ENCODE data around the gene HDDC2.

HDDC2 gene

GRCh38 chr6:125267806-125268523 lies 33.8 kb downstream of the HDDC2 start:
- DNase-seq = no peak

- no peak for DNase-seq
Observed at GRCh38 chr6:125264476-125264875, 37.3 kb downstream of the HDDC2 start.

GRCh38 chr6:125262016-125263013 lies 39.5 kb downstream of the HDDC2 start:
- peak; percentile 25 for DNase-seq

GRCh38 chr6:125259354-125259736 lies 42.4 kb downstream of the HDDC2 start:
- no peak for DNase-seq

GRCh38 chr6:125258651-125259353 lies 43.0 kb downstream of the HDDC2 start:
- no peak for DNase-seq

- DNase-seq = no peak
Observed at GRCh38 chr6:125257351-125257750, 44.4 kb downstream of the HDDC2 start.

- no peak for DNase-seq
Observed at GRCh38 chr6:125255201-125255600, 46.6 kb downstream of the HDDC2 start.

GRCh38 chr6:125254321-125254720 lies 47.4 kb downstream of the HDDC2 start:
- no peak for DNase-seq

- DNase-seq = no peak
Observed at GRCh38 chr6:125253881-125254280, 47.9 kb downstream of the HDDC2 start.

GRCh38 chr6:125252891-125253290 lies 48.9 kb downstream of the HDDC2 start:
- DNase-seq = no peak

GRCh38 chr6:125251516-125252220 lies 50.1 kb downstream of the HDDC2 start:
- DNase-seq = no peak

- DNase-seq = no peak
Observed at GRCh38 chr6:125250511-125250910, 51.3 kb downstream of the HDDC2 start.

- DNase-seq = no peak
Observed at GRCh38 chr6:125248136-125248535, 53.6 kb downstream of the HDDC2 start.

GRCh38 chr6:125246566-125246965 lies 55.2 kb downstream of the HDDC2 start:
- DNase-seq = no peak

- DNase-seq = no peak
Observed at GRCh38 chr6:125245523-125246264, 56.1 kb downstream of the HDDC2 start.

GRCh38 chr6:125245109-125245508 lies 56.7 kb downstream of the HDDC2 start:
- no peak for DNase-seq

GRCh38 chr6:125237764-125238163 lies 64.0 kb downstream of the HDDC2 start:
- no peak for DNase-seq

GRCh38 chr6:125236536-125237327 lies 65.0 kb downstream of the HDDC2 start:
- DNase-seq = no peak

GRCh38 chr6:125233202-125233601 lies 68.6 kb downstream of the HDDC2 start:
- DNase-seq = no peak

GRCh38 chr6:125232466-125232865 lies 69.3 kb downstream of the HDDC2 start:
- DNase-seq = no peak

Data from amniotic stem cell (primary cell).